GM19025 (cell line): Measurements from ENCODE around the gene PLCH1.

Experiments used
- ATAC-seq: cut with Tn5 transposase; IDR thresholded peaks from one replicate; pipeline ENCODE4 v1.9.1; 2021; ENCODE audit warnings: mild to moderate bottlenecking, low read depth, moderate library complexity; ENCODE audit not compliant: unreplicated experiment

PLCH1 gene

GRCh38 chr3:155327871-155328270 lies 417.0 kb downstream of the PLCH1 start:
- ATAC-seq = no peak

- no peak for ATAC-seq
Measured at GRCh38 chr3:155327430-155327829, 417.4 kb downstream of the PLCH1 start.

DNA sequence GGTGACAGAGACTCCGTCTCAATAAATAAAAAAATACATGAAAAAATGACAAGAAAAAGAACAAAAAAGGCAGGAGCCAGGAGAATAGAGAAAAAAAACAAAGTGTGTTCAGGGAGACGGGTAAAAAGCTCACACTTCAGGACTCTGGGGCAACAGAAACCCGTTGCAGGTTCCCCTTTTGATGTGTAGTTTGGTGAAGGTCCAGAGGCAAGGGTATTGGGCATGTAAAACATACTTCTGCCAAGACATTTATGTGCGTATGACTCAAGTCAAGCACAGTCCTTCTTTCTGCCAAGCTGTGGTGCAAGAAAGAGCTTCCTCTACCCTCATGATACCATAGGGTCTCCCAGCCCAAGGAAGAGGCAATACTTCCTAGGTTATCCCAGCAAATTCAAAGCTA lies 418.0 kb downstream of the PLCH1 start:
- no peak for ATAC-seq

DNA sequence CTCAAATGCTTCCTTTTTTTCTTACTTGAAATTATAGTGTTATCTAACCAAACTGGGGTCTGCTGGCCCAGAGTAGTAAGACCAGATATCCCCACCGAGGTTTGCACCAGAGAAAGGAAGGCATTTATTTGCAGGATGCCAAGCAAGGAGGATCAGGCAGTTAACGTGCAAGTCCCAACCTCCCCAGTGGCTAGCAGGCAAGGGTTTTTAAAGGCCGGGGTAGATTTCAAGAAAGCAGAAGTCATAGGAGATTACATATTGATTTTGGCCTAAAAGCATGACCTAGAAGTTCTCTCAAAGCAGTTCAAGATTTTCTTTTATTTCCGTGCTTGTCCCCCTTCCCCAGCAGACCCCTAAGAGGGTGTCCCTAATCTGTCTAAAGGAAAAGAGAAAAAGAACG lies 418.6 kb downstream of the PLCH1 start:
- ATAC-seq = no peak
